Vagina (tissue), 2 donors: ENCODE data around the gene PCSK1. TPM values are rescaled to one million over a fixed set of nuclear protein-coding genes. Genes with fewer than 3 reads are reported as not detected.

ENCODE experiments used
- DNase-seq, 2 donors: peaks; one replicate each; pipeline ENCODE4 v3.0.0-alpha.2; 2017; ENCODE audit errors: extremely low spot score in 2 of 2
- H3K27ac ChIP-seq: fragments of 200-600 bp; sonication (generic); one replicate; pipeline ENCODE4 v1.5.1; 2019
- H3K27me3 ChIP-seq: fragments of 200-600 bp; sonication (generic); one replicate; pipeline ENCODE4 v1.5.1; 2019
- H3K36me3 ChIP-seq, 2 donors: fragments of 200-600 bp; sonication (generic); one replicate each; pipeline ENCODE4 v1.5.1; 2017 to 2019
- H3K4me1 ChIP-seq: fragments of 200-600 bp; sonication (generic); one replicate; pipeline ENCODE4 v1.5.1; 2019
- H3K4me3 ChIP-seq, 2 donors: fragments of 200-600 bp; sonication (generic); 1 replicate in 1 of 2; 2 replicates in 1 of 2; pipeline ENCODE4 v1.5.1; 2016 to 2019
- H3K9me3 ChIP-seq: fragments of 200-600 bp; sonication (generic); one replicate; pipeline ENCODE4 v1.5.1; 2019
- CTCF ChIP-seq, 3 experiments: fragments of 450-650 bp in 2 of 3; fragments of 200-600 bp in 1 of 3; sonication (generic) in 1 of 3; IDR thresholded peaks; one replicate each; pipeline ENCODE4 v1.5.1; 2017 to 2019; ENCODE audit warnings: antibody characterized with exemption in 3 of 3, mild to moderate bottlenecking in 2 of 3, moderate library complexity in 2 of 3
- POLR2A ChIP-seq, 2 donors: fragments of 450-650 bp; IDR thresholded peaks; one replicate each; pipeline ENCODE4 v1.6.1; 2017; ENCODE audit warnings: antibody characterized with exemption in 2 of 2, mild to moderate bottlenecking in 2 of 2, moderate library complexity in 2 of 2
- POLR2AphosphoS5 ChIP-seq, 2 donors: sonication (generic); formaldehyde crosslinking; IDR thresholded peaks; one replicate each; pipeline ENCODE4 v1.9.0; 2017; ENCODE audit warnings: antibody characterized with exemption in 2 of 2, mild to moderate bottlenecking in 2 of 2, low read depth in 1 of 2; ENCODE audit not compliant: insufficient read depth in 1 of 2
- intact Hi-C: fragments of 100-400 bp; cut with DNase I; formaldehyde crosslinking; loops from one replicate; pipeline ENCODE4 v1.15.1; 2023
- total RNA-seq: library from RNA; depleted of rRNA; stranded (reverse); fragments of >200 nt; gene quantifications from one replicate; pipeline ENCODE4 v1.2.3, GENCODE V29; 2016

PCSK1 gene
- total RNA-seq, 1 donor from 2014 or later = 1.7 TPM

GRCh38 chr5:96377597-96377996, 55.5 kb downstream of the PCSK1 start:
- no peak for DNase-seq
- Histone ChIP-seq H3K4me1 (no peaks in the 10 kb centered on the region), H3K36me3 (no peaks in the 10 kb centered on the region), H3K9me3 (no peaks in the 10 kb centered on the region), H3K4me3 (no peak overlapping the region), H3K27ac (no peak overlapping the region), H3K27me3 (no peaks in the 10 kb centered on the region)
- intact Hi-C loops = no loop called here
- TF ChIP-seq CTCF (IDR thresholded peaks at IDR 0.05) (no peak), POLR2AphosphoS5 (IDR thresholded peaks at IDR 0.05; ENCODE audit: insufficient read depth in 1 of 2, low read depth in 1 of 2) (no peak), POLR2A (IDR thresholded peaks at IDR 0.05) (no peak)

GRCh38 chr5:96377167-96377566, 55.9 kb downstream of the PCSK1 start:
- intact Hi-C loops = no loop called here
- Histone ChIP-seq H3K9me3 (no peaks in the 10 kb centered on the region), H3K27me3 (no peaks in the 10 kb centered on the region), H3K4me3 (no peak overlapping the region), H3K4me1 (no peaks in the 10 kb centered on the region), H3K27ac (no peak overlapping the region), H3K36me3 (no peaks in the 10 kb centered on the region)
- no peak for TF ChIP-seq POLR2AphosphoS5 (IDR thresholded peaks at IDR 0.05; ENCODE audit: insufficient read depth in 1 of 2, low read depth in 1 of 2)
- TF ChIP-seq CTCF (IDR thresholded peaks at IDR 0.05) = no peak
- no peak for TF ChIP-seq POLR2A (IDR thresholded peaks at IDR 0.05)
- no peak for DNase-seq

GRCh38 chr5:96374653-96375052, 58.4 kb downstream of the PCSK1 start:
- no peaks in the 10 kb centered on the region for H3K9me3 ChIP-seq
- no peaks in the 10 kb centered on the region for H3K36me3 ChIP-seq
- no peak overlapping the region for H3K4me3 ChIP-seq
- no peaks in the 10 kb centered on the region for H3K27me3 ChIP-seq
- intact Hi-C loops = no loop called here
- no peak for TF ChIP-seq POLR2A (IDR thresholded peaks at IDR 0.05)
- no peak for TF ChIP-seq POLR2AphosphoS5 (IDR thresholded peaks at IDR 0.05; ENCODE audit: insufficient read depth in 1 of 2, low read depth in 1 of 2)
- no peak for TF ChIP-seq CTCF (IDR thresholded peaks at IDR 0.05)
- no peak overlapping the region for H3K27ac ChIP-seq
- H3K4me1 ChIP-seq = no peaks in the 10 kb centered on the region
- no peak for DNase-seq

GRCh38 chr5:96373381-96373733, 59.7 kb downstream of the PCSK1 start:
- intact Hi-C loops = no loop called here
- no peak for DNase-seq
- TF ChIP-seq POLR2A (IDR thresholded peaks at IDR 0.05) = no peak
- TF ChIP-seq CTCF (IDR thresholded peaks at IDR 0.05) = no peak

GRCh38 chr5:96372726-96373380, 60.2 kb downstream of the PCSK1 start:
- Histone ChIP-seq H3K36me3 (no peaks in the 10 kb centered on the region), H3K27me3 (no peaks in the 10 kb centered on the region), H3K9me3 (no peaks in the 10 kb centered on the region), H3K27ac (no peak overlapping the region), H3K4me3 (no peak overlapping the region), H3K4me1 (no peaks in the 10 kb centered on the region)
- DNase-seq = no peak
- intact Hi-C loops = no loop called here
- TF ChIP-seq POLR2AphosphoS5 (IDR thresholded peaks at IDR 0.05; ENCODE audit: insufficient read depth in 1 of 2, low read depth in 1 of 2) = no peak

More at GRCh38 chr5:96373381-96373733, 59.7 kb downstream of the PCSK1 start:
- Histone ChIP-seq H3K27me3 (no peaks in the 10 kb centered on the region), H3K36me3 (no peaks in the 10 kb centered on the region), H3K9me3 (no peaks in the 10 kb centered on the region), H3K27ac (no peak overlapping the region), H3K4me1 (no peaks in the 10 kb centered on the region), H3K4me3 (no peak overlapping the region)
